BLaER1 treated with 17β-estradiol and CSF1 and Interleukin-3, amounts not matched to agents 10 nM and 100 nM (cell line): Measurements from ENCODE around the gene PPP6R2.
"Not testable (repeated sequence)": the region's sequence is repeated elsewhere in the genome, so short reads cannot be mapped to it uniquely, and the experiment has no call there.

Source experiments
- H3K27ac ChIP-seq, 11 experiments: shearing (Covaris generic); formaldehyde crosslinking; 2 replicates each; pipeline ENCODE4 v1.8.1; 2022
- H3K27me3 ChIP-seq, 11 experiments: shearing (Covaris generic); formaldehyde crosslinking; 2 replicates each; pipeline ENCODE4 v1.8.1; 2022
- H3K36me3 ChIP-seq, 11 experiments: shearing (Covaris generic); formaldehyde crosslinking; 2 replicates each; pipeline ENCODE4 v1.8.1; 2022
- H3K4me1 ChIP-seq, 10 experiments: shearing (Covaris generic); formaldehyde crosslinking; 2 replicates each; pipeline ENCODE4 v1.8.1; 2022
- H3K4me2 ChIP-seq, 11 experiments: shearing (Covaris generic); formaldehyde crosslinking; 2 replicates each; pipeline ENCODE4 v1.8.1; 2022
- H3K4me3 ChIP-seq, 10 experiments: shearing (Covaris generic); formaldehyde crosslinking; 2 replicates each; pipeline ENCODE4 v1.8.1; 2022
- H3K9ac ChIP-seq, 11 experiments: shearing (Covaris generic); formaldehyde crosslinking; 2 replicates each; pipeline ENCODE4 v1.8.1; 2022
- H3K9me3 ChIP-seq, 11 experiments: shearing (Covaris generic); formaldehyde crosslinking; replicated peaks in 1 of 11; 2 replicates each; pipeline ENCODE4 v1.8.1; 2022
- H4K20me1 ChIP-seq, 11 experiments: shearing (Covaris generic); formaldehyde crosslinking; 2 replicates each; pipeline ENCODE4 v1.8.1; 2022
- Cebpa-rat ChIP-seq, 11 experiments: shearing (Covaris generic); IDR thresholded peaks; 2 replicates each; pipeline ENCODE4 v1.8.1; 2022

PPP6R2 gene

GRCh38 chr22:50399751-50400331 is 56.7 kb downstream of the PPP6R2 start:
- TF ChIP-seq Cebpa-rat (IDR thresholded peaks at IDR 0.05): no peak
- H3K9ac ChIP-seq: peak overlapping the region; percentile 40 to 72 (median 63)
- H3K36me3 ChIP-seq: peaks cover 11 to 48% (median 24%) of the 10 kb centered on the region in 11 experiments
- H3K4me1 ChIP-seq: peaks cover 69 to 89% (median 80%) of the 10 kb centered on the region in 10 experiments
- peak overlapping the region; percentile 73 to 99 (median 94) for H3K4me2 ChIP-seq
- peak overlapping the region in 9 of 10 experiments; percentile 3 to 59 (median 38); a peak in 13 of 20 replicates for H3K4me3 ChIP-seq
- H4K20me1 ChIP-seq: peaks cover 8 to 81% (median 42%) of the 10 kb centered on the region in 11 experiments; a peak in 20 of 22 replicates
- H3K9me3 ChIP-seq: no peaks in the 10 kb centered on the region
- H3K27ac ChIP-seq: peak overlapping the region; percentile 9 to 80 (median 72); a peak in 21 of 22 replicates
- no peaks in the 10 kb centered on the region for H3K27me3 ChIP-seq

- TF ChIP-seq Cebpa-rat (IDR thresholded peaks at IDR 0.05): no peak
- H3K9ac ChIP-seq: peak overlapping the region in 10 of 11 experiments; percentile 21 to 72 (median 62); a peak in 16 of 22 replicates
- H3K9me3 ChIP-seq: no peaks in the 10 kb centered on the region
- peak overlapping the region; percentile 73 to 99 (median 94) for H3K4me2 ChIP-seq
- H3K4me1 ChIP-seq: peaks cover 69 to 89% (median 80%) of the 10 kb centered on the region in 10 experiments
- H3K27ac ChIP-seq: peak overlapping the region; percentile 9 to 80 (median 72); a peak in 20 of 22 replicates
- peak overlapping the region in 4 of 10 experiments; percentile 18 to 59 (median 35); a peak in 4 of 20 replicates for H3K4me3 ChIP-seq
- H3K36me3 ChIP-seq: peaks cover 5 to 48% (median 22%) of the 10 kb centered on the region in 11 experiments; a peak in 21 of 22 replicates
- H4K20me1 ChIP-seq: peaks cover 8 to 81% (median 45%) of the 10 kb centered on the region in 11 experiments; a peak in 20 of 22 replicates
- no peaks in the 10 kb centered on the region for H3K27me3 ChIP-seq
Observed at GRCh38 chr22:50400406-50400805, 57.3 kb downstream of the PPP6R2 start.

- peaks cover 69 to 87% (median 80%) of the 10 kb centered on the region in 10 experiments for H3K4me1 ChIP-seq
- H3K9ac ChIP-seq: no peak overlapping the region; a peak in 2 of 22 replicates
- H3K27me3 ChIP-seq: no peaks in the 10 kb centered on the region
- H3K4me3 ChIP-seq: no peak overlapping the region
- peak overlapping the region in 6 of 11 experiments; percentile 72 to 80 (median 76); a peak in 7 of 22 replicates for H3K27ac ChIP-seq
- H3K36me3 ChIP-seq: peaks cover 2 to 48% (median 20%) of the 10 kb centered on the region in 11 experiments; a peak in 21 of 22 replicates
- no peaks in the 10 kb centered on the region for H3K9me3 ChIP-seq
- peak overlapping the region in 4 of 11 experiments; percentile 92 to 98 (median 98); a peak in 7 of 22 replicates for H3K4me2 ChIP-seq
- H4K20me1 ChIP-seq: peaks cover 8 to 84% (median 46%) of the 10 kb centered on the region in 11 experiments; a peak in 20 of 22 replicates
- no peak for TF ChIP-seq Cebpa-rat (IDR thresholded peaks at IDR 0.05)
Observed at GRCh38 chr22:50400931-50401330, 57.8 kb downstream of the PPP6R2 start.

- peaks cover 8 to 87% (median 51%) of the 10 kb centered on the region in 11 experiments; a peak in 20 of 22 replicates for H4K20me1 ChIP-seq
- no peak overlapping the region for H3K4me3 ChIP-seq
- no peak for TF ChIP-seq Cebpa-rat (IDR thresholded peaks at IDR 0.05)
- H3K9me3 ChIP-seq: no peaks in the 10 kb centered on the region
- peaks cover 62 to 78% (median 72%) of the 10 kb centered on the region in 10 experiments for H3K4me1 ChIP-seq
- peak overlapping the region in 8 of 11 experiments; percentile 1 to 77 (median 56); a peak in 7 of 22 replicates for H3K27ac ChIP-seq
- peak overlapping the region; percentile 85 to 98 (median 92) for H3K4me2 ChIP-seq
- no peaks in the 10 kb centered on the region for H3K27me3 ChIP-seq
- peak overlapping the region in 7 of 11 experiments; percentile 2 to 61 (median 25); a peak in 5 of 22 replicates for H3K9ac ChIP-seq
- peaks cover 11 to 49% (median 25%) of the 10 kb centered on the region in 11 experiments; a peak in 21 of 22 replicates for H3K36me3 ChIP-seq
Observed at GRCh38 chr22:50401907-50402306, 58.8 kb downstream of the PPP6R2 start.

GRCh38 chr22:50403701-50404101 is 60.6 kb downstream of the PPP6R2 start:
- Histone ChIP-seq H3K4me2 (peak overlapping the region; percentile 85 to 98 (median 92)), H3K4me3 (peak overlapping the region in 4 of 10 experiments; percentile 2 to 48 (median 18); a peak in 6 of 20 replicates), H3K4me1 (peaks cover 49 to 60% (median 56%) of the 10 kb centered on the region in 10 experiments), H3K9me3 (no peaks in the 10 kb centered on the region), H4K20me1 (peaks cover 8 to 79% (median 51%) of the 10 kb centered on the region in 11 experiments; a peak in 20 of 22 replicates), H3K27ac (peak overlapping the region; percentile 40 to 78 (median 70); a peak in 21 of 22 replicates), H3K27me3 (no peaks in the 10 kb centered on the region), H3K36me3 (peaks cover 25 to 64% (median 41%) of the 10 kb centered on the region in 11 experiments), H3K9ac (peak overlapping the region; percentile 50 to 72 (median 61))
- no peak for TF ChIP-seq Cebpa-rat (IDR thresholded peaks at IDR 0.05)

GRCh38 chr22:50406416-50407170 is 63.5 kb downstream of the PPP6R2 start:
- no peak overlapping the region for H3K4me2 ChIP-seq
- H3K4me1 ChIP-seq: peaks cover 24 to 31% (median 27%) of the 10 kb centered on the region in 10 experiments
- peak overlapping the region in 5 of 11 experiments; percentile 11 to 56 (median 44); a peak in 3 of 22 replicates for H3K9ac ChIP-seq
- peak overlapping the region in 5 of 11 experiments; percentile 8 to 50 (median 35); a peak in 6 of 22 replicates for H3K27ac ChIP-seq
- TF ChIP-seq Cebpa-rat (IDR thresholded peaks at IDR 0.05): no peak
- no peak overlapping the region for H3K4me3 ChIP-seq
- H4K20me1 ChIP-seq: peaks cover 8 to 63% (median 42%) of the 10 kb centered on the region in 11 experiments; a peak in 20 of 22 replicates
- peaks cover 53 to 82% (median 66%) of the 10 kb centered on the region in 11 experiments for H3K36me3 ChIP-seq
- H3K9me3 ChIP-seq: no peaks in the 10 kb centered on the region
- H3K27me3 ChIP-seq: no peaks in the 10 kb centered on the region

- Histone ChIP-seq H3K9ac (no peak overlapping the region; a peak in 1 of 22 replicates), H3K9me3 (no peaks in the 10 kb centered on the region), H3K36me3 (peaks cover 56 to 85% (median 75%) of the 10 kb centered on the region in 11 experiments), H3K4me1 (peaks cover 7 to 14% (median 10%) of the 10 kb centered on the region in 10 experiments), H3K4me3 (no peak overlapping the region), H3K4me2 (no peak overlapping the region), H3K27ac (no peak overlapping the region), H3K27me3 (no peaks in the 10 kb centered on the region), H4K20me1 (peaks cover 7 to 50% (median 30%) of the 10 kb centered on the region in 11 experiments; a peak in 20 of 22 replicates)
- no peak for TF ChIP-seq Cebpa-rat (IDR thresholded peaks at IDR 0.05)
Observed at GRCh38 chr22:50408311-50408710, 65.2 kb downstream of the PPP6R2 start.

- not testable (repeated sequence) for H3K4me1 ChIP-seq, H3K9me3 ChIP-seq, H3K4me3 ChIP-seq, H3K9ac ChIP-seq, H3K4me2 ChIP-seq, H3K27me3 ChIP-seq, H3K27ac ChIP-seq
- H3K36me3 ChIP-seq: peaks cover 60 to 92% (median 81%) of the 10 kb centered on the region in 11 experiments
- peaks cover under 1 to 44% (median 23%) of the 10 kb centered on the region in 11 experiments; a peak in 19 of 22 replicates for H4K20me1 ChIP-seq
Observed at GRCh38 chr22:50408954-50409353, 65.8 kb downstream of the PPP6R2 start.
